Activated gamma-delta T cell treated with anti-CD3 and anti-CD28 coated beads, Interleukin-2, amount 50 U/mL, for 16 hours (primary cell): ENCODE measurements around the gene B3GLCT.
"Not testable (repeated sequence)": the region's sequence is repeated elsewhere in the genome, so short reads cannot be mapped to it uniquely, and the experiment has no call there.

Source experiments
- DNase-seq: peaks from one replicate; pipeline ENCODE4 v3.0.0-alpha.2; 2020; ENCODE audit warnings: low read depth

B3GLCT gene

GRCh38 chr13:31199849-31200636 is at the start of gene B3GLCT:
B3GLCT (plus strand) TSS chr13:31199975; CDS start chr13:31200085, 110 bp downstream.
- DNase-seq: peak; percentile 67

GRCh38 chr13:31150315-31150985 is 49.3 kb upstream of the B3GLCT start:
- no peak for DNase-seq

GRCh38 chr13:31151837-31152236 is 47.9 kb upstream of the B3GLCT start:
- DNase-seq: no peak

- DNase-seq: no peak
These were observed 44.8 kb upstream of the B3GLCT start for GRCh38 chr13:31154939-31155338.

GRCh38 chr13:31159306-31159705 is 40.5 kb upstream of the B3GLCT start:
- no peak for DNase-seq

- DNase-seq: peak; percentile 38
These were observed 38.8 kb upstream of the B3GLCT start for GRCh38 chr13:31160857-31161556.

GRCh38 chr13:31161557-31162150 is 38.1 kb upstream of the B3GLCT start, which contains the start of gene HSPH1:
HSPH1 (minus strand) TSS chr13:31161904; CDS start chr13:31161582, 322 bp downstream.
- DNase-seq: peak; percentile 98

GRCh38 chr13:31162151-31163008 is 37.4 kb upstream of the B3GLCT start:
- DNase-seq: peak; percentile 90

- no peak for DNase-seq
These were observed 33.2 kb upstream of the B3GLCT start for GRCh38 chr13:31166591-31166990.

- no peak for DNase-seq
These were observed 32.3 kb upstream of the B3GLCT start for GRCh38 chr13:31167490-31167889.

- no peak for DNase-seq
These were observed 31.6 kb upstream of the B3GLCT start for GRCh38 chr13:31168166-31168565.

- no peak for DNase-seq
These were observed 31.0 kb upstream of the B3GLCT start for GRCh38 chr13:31168736-31169135.

GRCh38 chr13:31172001-31172400 is 27.8 kb upstream of the B3GLCT start:
- no peak for DNase-seq

- DNase-seq: no peak
These were observed 27.2 kb upstream of the B3GLCT start for GRCh38 chr13:31172535-31172934.

- no peak for DNase-seq
These were observed 25.8 kb upstream of the B3GLCT start for GRCh38 chr13:31174018-31174417.

- DNase-seq: no peak
These were observed 23.8 kb upstream of the B3GLCT start for GRCh38 chr13:31175847-31176532.

GRCh38 chr13:31177813-31178495 is 21.8 kb upstream of the B3GLCT start:
- not testable (repeated sequence) for DNase-seq

- DNase-seq: no peak
These were observed 20.5 kb upstream of the B3GLCT start for GRCh38 chr13:31179241-31179640.

- DNase-seq: no peak
These were observed 20.0 kb upstream of the B3GLCT start for GRCh38 chr13:31179754-31180153.

GRCh38 chr13:31182987-31183386 is 16.8 kb upstream of the B3GLCT start:
- no peak for DNase-seq
